A549 (cell line): ENCODE data around the gene TFAP2C.

ENCODE experiments used
- BHLHE40 ChIP-seq: IDR thresholded peaks from 2 replicates; pipeline ENCODE4 v1.6.1; 2012; ENCODE audit warnings: low read depth, low read length, inconsistent platforms
- CHD4 ChIP-seq: fragments of 200-600 bp; sonication (generic); IDR thresholded peaks from 2 replicates; pipeline ENCODE4 v1.6.1; 2016; ENCODE audit warnings: antibody characterized with exemption, mild to moderate bottlenecking, borderline replicate concordance
- FOXS1 ChIP-seq: fragments of 250-450 bp; sonication (Bioruptor Pico); IDR thresholded peaks from 2 replicates; pipeline ENCODE4 v1.5.0; 2020; ENCODE audit warnings: mild to moderate bottlenecking, moderate library complexity
- JUN ChIP-seq, 2 experiments: fragments of >200 bp; sonication (Bioruptor Twin); formaldehyde crosslinking; IDR thresholded peaks; 2 replicates in 1 of 2; 3 replicates in 1 of 2; pipeline ENCODE4 v1.6.1; 2016 to 2017
- RAD21 ChIP-seq, 2 experiments: fragments of >200 bp in 1 of 2; sonication (Bioruptor Twin) in 1 of 2; formaldehyde crosslinking in 1 of 2; IDR thresholded peaks in 1 of 2; conservative IDR thresholded peaks in 1 of 2; 2 replicates in 1 of 2; 3 replicates in 1 of 2; pipeline ENCODE4 v1.6.1; 2012 to 2018; ENCODE audit warnings: inconsistent platforms in 1 of 2
- RCOR1 ChIP-seq: fragments of 150-350 bp; IDR thresholded peaks from 2 replicates; pipeline ENCODE4 v1.6.1; 2014; ENCODE audit warnings: antibody characterized with exemption, low read length, low read depth
- RNF2 ChIP-seq: fragments of 200-600 bp; sonication (generic); IDR thresholded peaks from 2 replicates; pipeline ENCODE4 v1.6.1; 2016; ENCODE audit warnings: low read depth, mild to moderate bottlenecking, antibody characterized with exemption, moderate library complexity, borderline replicate concordance
- TP53 ChIP-seq: fragments of 250-450 bp; sonication (Bioruptor Pico); IDR thresholded peaks from 2 replicates; pipeline ENCODE4 v1.5.0; 2021; ENCODE audit warnings: mild to moderate bottlenecking, moderate library complexity
- TF ChIP-seq, protein P1 (sequence below): fragments of >200 bp; sonication (Bioruptor Twin); formaldehyde crosslinking; IDR thresholded peaks from 3 replicates; pipeline ENCODE4 v1.5.1; 2016

GRCh38 chr20:56626367-56627121 lies 2.6 kb upstream of the TFAP2C start:
- TF ChIP-seq FOXS1 (CRISPR knock-in tag) (no peak), RCOR1 (no peak), CHD4 (no peak), BHLHE40 (no peak), RAD21 (conservative IDR thresholded peaks at IDR 0.05 in 1 of 2, IDR thresholded peaks at IDR 0.05 in 1 of 2) (peak in 1 of 2 experiments; percentile 29; a peak in 2 of 5 replicates), TP53 (CRISPR knock-in tag) (no peak), JUN (IDR thresholded peaks at IDR 0.05) (no peak), RNF2 (no peak)
- TF ChIP-seq, protein P1, sequence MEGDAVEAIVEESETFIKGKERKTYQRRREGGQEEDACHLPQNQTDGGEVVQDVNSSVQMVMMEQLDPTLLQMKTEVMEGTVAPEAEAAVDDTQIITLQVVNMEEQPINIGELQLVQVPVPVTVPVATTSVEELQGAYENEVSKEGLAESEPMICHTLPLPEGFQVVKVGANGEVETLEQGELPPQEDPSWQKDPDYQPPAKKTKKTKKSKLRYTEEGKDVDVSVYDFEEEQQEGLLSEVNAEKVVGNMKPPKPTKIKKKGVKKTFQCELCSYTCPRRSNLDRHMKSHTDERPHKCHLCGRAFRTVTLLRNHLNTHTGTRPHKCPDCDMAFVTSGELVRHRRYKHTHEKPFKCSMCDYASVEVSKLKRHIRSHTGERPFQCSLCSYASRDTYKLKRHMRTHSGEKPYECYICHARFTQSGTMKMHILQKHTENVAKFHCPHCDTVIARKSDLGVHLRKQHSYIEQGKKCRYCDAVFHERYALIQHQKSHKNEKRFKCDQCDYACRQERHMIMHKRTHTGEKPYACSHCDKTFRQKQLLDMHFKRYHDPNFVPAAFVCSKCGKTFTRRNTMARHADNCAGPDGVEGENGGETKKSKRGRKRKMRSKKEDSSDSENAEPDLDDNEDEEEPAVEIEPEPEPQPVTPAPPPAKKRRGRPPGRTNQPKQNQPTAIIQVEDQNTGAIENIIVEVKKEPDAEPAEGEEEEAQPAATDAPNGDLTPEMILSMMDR, result peak; percentile 35
